Left lung (tissue), 10 donors: ENCODE data around the gene SPARCL1. TPM values are rescaled to one million over a fixed set of nuclear protein-coding genes. Genes with fewer than 3 reads are reported as not detected.
A peak's percentile ranks its signal among the peaks of the same experiment; 100 is the strongest.

Experiments
- ATAC-seq: fragments of 200-7000 bp; cut with Tn5 transposase; one replicate; pipeline ENCODE4 v1.9.1; 2020; ENCODE audit warnings: moderate library complexity
- DNase-seq, 4 donors: peaks; one replicate each; pipeline ENCODE4 v3.0.0-alpha.2; 2013 to 2020
- H3K27ac ChIP-seq, 2 donors: fragments of 200-600 bp; sonication (generic) in 1 of 2; one replicate each; pipeline versions ENCODE4 v1.5.0 to v1.8.0; 2020 to 2021
- H3K27me3 ChIP-seq, 2 donors: fragments of 200-600 bp; sonication (generic) in 1 of 2; one replicate each; pipeline versions ENCODE4 v1.5.0 to v1.8.0; 2020 to 2021
- H3K36me3 ChIP-seq, 2 donors: fragments of 200-600 bp; sonication (generic) in 1 of 2; one replicate each; pipeline versions ENCODE4 v1.5.0 to v1.8.0; 2020 to 2021
- H3K4me1 ChIP-seq, 2 donors: fragments of 200-600 bp; one replicate each; pipeline ENCODE4 v1.8.0; 2021
- H3K4me3 ChIP-seq, 2 donors: fragments of 200-600 bp; sonication (generic) in 1 of 2; one replicate each; pipeline versions ENCODE4 v1.5.0 to v1.8.0; 2020 to 2021; ENCODE audit warnings: mild to moderate bottlenecking in 1 of 2
- H3K9me3 ChIP-seq, 2 donors: fragments of 200-600 bp; sonication (generic) in 1 of 2; one replicate each; pipeline versions ENCODE4 v1.5.0 to v1.8.0; 2020 to 2021
- intact Hi-C, 2 donors: fragments of 100-400 bp; cut with DNase I; formaldehyde crosslinking; loops; one replicate each; pipeline versions ENCODE4 v1.11.2 to v1.14.2; 2022
- polyA plus RNA-seq, 6 donors: library from polyadenylated mRNA; unstranded; fragments of 120-200 nt; gene quantifications; one replicate each; pipeline ENCODE4 v1.2.1, GENCODE V29; 2013; ENCODE audit not compliant: insufficient read length in 6 of 6
- total RNA-seq, 2 donors: library from RNA; stranded (reverse); fragmentation: NEBNext Ultra II Directional; extraction: Animal tissue kit (Norgen Biotek cat#: 25700); gene quantifications; one replicate each; pipeline ENCODE4 v1.2.1, GENCODE V29; 2021
- TF ChIP-seq, protein P1 (sequence below), 2 donors: fragments of 200-600 bp; sonication (generic) in 1 of 2; IDR thresholded peaks; one replicate each; pipeline versions ENCODE4 v1.5.0 to v1.8.0; 2021; ENCODE audit warnings: antibody characterized with exemption in 2 of 2
- donor health status: DM: no; HTN: yes; CAD: no.
- donor health status: DM: no; HTN: no; CAD: no.

Gene SPARCL1
- total and polyA plus RNA-seq, 8 donors = 241 to 475 (median 401) TPM

GRCh38 chr4:87541956-87542709 is 13.0 kb upstream of the SPARCL1 start:
- H3K9me3 ChIP-seq = no peaks in the 10 kb centered on the region
- no peak for DNase-seq
- no peak overlapping the region for H3K4me3 ChIP-seq
- no peaks in the 10 kb centered on the region for H3K36me3 ChIP-seq
- TF ChIP-seq, protein P1, sequence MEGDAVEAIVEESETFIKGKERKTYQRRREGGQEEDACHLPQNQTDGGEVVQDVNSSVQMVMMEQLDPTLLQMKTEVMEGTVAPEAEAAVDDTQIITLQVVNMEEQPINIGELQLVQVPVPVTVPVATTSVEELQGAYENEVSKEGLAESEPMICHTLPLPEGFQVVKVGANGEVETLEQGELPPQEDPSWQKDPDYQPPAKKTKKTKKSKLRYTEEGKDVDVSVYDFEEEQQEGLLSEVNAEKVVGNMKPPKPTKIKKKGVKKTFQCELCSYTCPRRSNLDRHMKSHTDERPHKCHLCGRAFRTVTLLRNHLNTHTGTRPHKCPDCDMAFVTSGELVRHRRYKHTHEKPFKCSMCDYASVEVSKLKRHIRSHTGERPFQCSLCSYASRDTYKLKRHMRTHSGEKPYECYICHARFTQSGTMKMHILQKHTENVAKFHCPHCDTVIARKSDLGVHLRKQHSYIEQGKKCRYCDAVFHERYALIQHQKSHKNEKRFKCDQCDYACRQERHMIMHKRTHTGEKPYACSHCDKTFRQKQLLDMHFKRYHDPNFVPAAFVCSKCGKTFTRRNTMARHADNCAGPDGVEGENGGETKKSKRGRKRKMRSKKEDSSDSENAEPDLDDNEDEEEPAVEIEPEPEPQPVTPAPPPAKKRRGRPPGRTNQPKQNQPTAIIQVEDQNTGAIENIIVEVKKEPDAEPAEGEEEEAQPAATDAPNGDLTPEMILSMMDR (IDR thresholded peaks at IDR 0.05) = no peak
- no peaks in the 10 kb centered on the region for H3K27me3 ChIP-seq
- intact Hi-C loops = no loop called here
- no peak for ATAC-seq
- peak overlapping the region in 1 of 2 donors; percentile 2 for H3K27ac ChIP-seq
- no peaks in the 10 kb centered on the region for H3K4me1 ChIP-seq

DNA sequence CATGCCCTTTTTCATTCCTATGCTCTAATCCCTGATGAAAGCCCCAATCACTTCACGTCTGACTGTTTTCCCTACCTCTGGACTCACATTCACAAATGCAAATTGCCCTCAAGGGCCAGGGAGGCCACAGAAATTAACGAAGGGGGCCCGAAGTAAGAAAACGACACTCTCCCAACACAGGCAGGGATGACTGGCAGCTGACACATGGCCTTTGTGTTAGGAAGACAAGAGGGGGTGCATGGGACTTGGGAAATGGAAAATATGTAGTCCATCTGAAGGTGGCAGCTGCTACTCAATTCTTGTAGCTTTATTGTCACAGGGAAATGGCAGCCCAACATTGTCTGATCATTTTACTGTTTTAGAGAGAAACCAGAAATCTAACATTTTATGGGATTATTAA is 12.3 kb upstream of the SPARCL1 start:
- H3K27ac ChIP-seq = peak overlapping the region in 1 of 2 donors; percentile 58
- DNase-seq (no peak), ATAC-seq (no peak)
- H3K4me3 ChIP-seq = no peak overlapping the region
- H3K27me3 ChIP-seq = no peaks in the 10 kb centered on the region
- no peaks in the 10 kb centered on the region for H3K4me1 ChIP-seq
- TF ChIP-seq, protein P1 (IDR thresholded peaks at IDR 0.05) = no peak
- intact Hi-C loops = no loop called here
- no peaks in the 10 kb centered on the region for H3K9me3 ChIP-seq
- H3K36me3 ChIP-seq = no peaks in the 10 kb centered on the region

DNA sequence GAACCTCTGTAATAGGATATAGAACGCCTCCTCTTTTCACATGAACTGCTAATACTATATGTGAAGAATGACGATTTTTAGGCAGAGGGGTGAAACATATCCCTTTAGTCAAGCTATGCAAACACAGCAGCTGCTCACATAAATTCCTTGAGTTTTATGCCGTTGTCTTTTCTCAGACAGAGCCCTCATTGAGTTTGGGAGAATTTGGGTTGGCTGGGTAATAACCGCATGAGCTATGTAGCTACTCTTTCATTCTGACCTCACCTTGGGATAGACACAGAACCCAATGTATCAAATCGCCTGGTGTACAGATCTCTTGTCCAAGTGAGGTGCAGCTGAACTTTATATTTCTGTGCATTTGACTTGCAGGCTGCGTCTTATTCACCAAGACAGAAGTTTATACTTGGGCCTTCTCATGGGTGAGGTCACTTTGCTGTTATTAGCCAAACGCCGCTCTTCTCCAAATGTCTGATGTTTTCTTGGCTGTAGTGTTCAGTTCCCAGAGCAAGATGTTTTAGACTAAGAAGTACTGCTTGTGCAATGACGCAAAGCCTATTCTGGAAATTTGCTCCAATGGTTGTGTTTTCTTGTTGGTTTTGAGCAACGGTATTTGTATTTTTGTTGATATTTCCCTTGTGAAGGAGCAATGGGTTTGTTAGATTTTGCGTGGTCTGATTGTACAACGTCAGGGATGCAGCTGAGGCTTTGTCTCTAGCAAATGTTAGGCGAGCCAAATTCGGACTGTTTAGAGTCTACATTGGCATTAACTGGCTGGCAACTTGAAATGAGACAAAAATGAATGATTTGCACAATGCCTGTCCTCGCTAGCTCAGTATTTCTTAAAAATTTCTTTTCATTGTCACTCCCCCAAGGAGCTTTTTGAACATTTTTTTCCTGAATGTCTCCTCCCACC is 11.2 kb upstream of the SPARCL1 start:
- H3K9me3 ChIP-seq = no peaks in the 10 kb centered on the region
- H3K36me3 ChIP-seq = no peaks in the 10 kb centered on the region
- no peaks in the 10 kb centered on the region for H3K4me1 ChIP-seq
- H3K27ac ChIP-seq = peak overlapping the region; percentile 24 to 58
- no peaks in the 10 kb centered on the region for H3K27me3 ChIP-seq
- intact Hi-C loops = no loop called here
- ATAC-seq (peak; percentile 58), DNase-seq (peak in 1 of 4 donors; percentile 74)
- no peak overlapping the region for H3K4me3 ChIP-seq
- TF ChIP-seq, protein P1 (IDR thresholded peaks at IDR 0.05) = no peak

DNA sequence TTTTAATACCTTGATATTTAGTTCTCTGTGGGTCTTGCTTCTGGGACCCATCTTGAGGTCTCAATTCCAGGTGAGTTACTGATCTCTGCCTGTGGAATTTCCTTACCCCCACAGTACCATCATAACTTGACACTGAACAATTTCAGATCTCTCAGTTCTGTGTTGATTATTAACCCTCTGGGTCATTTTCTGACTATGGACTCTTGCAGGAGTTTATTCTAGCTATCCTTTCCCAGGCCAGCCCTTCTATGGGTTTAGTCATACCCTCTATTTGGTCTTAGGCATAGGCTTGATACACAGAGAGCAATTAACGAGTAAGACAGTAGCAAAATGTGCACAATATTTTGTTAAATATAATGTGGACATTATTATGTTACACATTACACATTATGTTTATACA is 3.7 kb upstream of the SPARCL1 start:
- Histone ChIP-seq H3K27ac (peak overlapping the region in 1 of 2 donors; percentile 73), H3K4me1 (peaks cover 3 to 4% of the 10 kb centered on the region in 2 donors), H3K9me3 (no peaks in the 10 kb centered on the region), H3K36me3 (no peaks in the 10 kb centered on the region), H3K27me3 (no peaks in the 10 kb centered on the region), H3K4me3 (no peak overlapping the region)
- TF ChIP-seq, protein P1 (IDR thresholded peaks at IDR 0.05) = no peak
- intact Hi-C loops = no loop called here
- no peak for ATAC-seq
- DNase-seq = no peak

DNA sequence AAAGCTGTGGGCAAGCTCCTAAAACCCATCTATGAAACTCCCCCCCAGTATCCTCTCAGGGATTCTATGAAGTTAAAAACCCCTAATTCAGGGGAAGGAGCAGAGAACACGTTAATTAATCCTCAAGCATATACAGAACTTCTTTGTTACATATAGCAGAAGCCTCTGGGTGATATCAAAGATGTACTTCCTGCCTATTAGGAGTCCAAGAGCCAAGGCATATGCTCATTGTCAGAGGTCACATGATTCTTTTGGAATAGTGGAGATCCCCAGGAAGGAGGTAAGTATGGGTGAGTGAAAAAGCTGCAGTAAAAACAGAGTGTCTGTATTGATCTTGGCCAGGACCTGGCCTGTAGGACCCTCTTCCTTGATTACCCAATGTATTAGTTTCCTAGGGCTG is 2.9 kb upstream of the SPARCL1 start:
- no peaks in the 10 kb centered on the region for H3K36me3 ChIP-seq
- intact Hi-C loops = no loop called here
- TF ChIP-seq, protein P1 (IDR thresholded peaks at IDR 0.05) = no peak
- peak overlapping the region; percentile 73 to 89 for H3K27ac ChIP-seq
- no peaks in the 10 kb centered on the region for H3K27me3 ChIP-seq
- DNase-seq = peak in 1 of 4 donors; percentile 30
- peaks cover 3 to 4% of the 10 kb centered on the region in 2 donors for H3K4me1 ChIP-seq
- no peaks in the 10 kb centered on the region for H3K9me3 ChIP-seq
- no peak for ATAC-seq
- no peak overlapping the region for H3K4me3 ChIP-seq
